Large intestine (tissue), 3 donors: Measurements from ENCODE around the gene KRT27. TPM values are rescaled to one million over a fixed set of nuclear protein-coding genes. Genes with fewer than 3 reads are reported as not detected.
"Not testable (repeated sequence)": the region's sequence is repeated elsewhere in the genome, so short reads cannot be mapped to it uniquely, and the experiment has no call there.

Source experiments
- DNase-seq, 2 donors: peaks; one replicate each; pipeline versions ENCODE4 v3.0.0 to v3.0.0-alpha.2; 2013
- H3K27ac ChIP-seq: one replicate; pipeline ENCODE4 v1.5.1; 2013; ENCODE audit warnings: low read length
- H3K27me3 ChIP-seq: 2 replicates; pipeline ENCODE4 v1.6.1; 2013; ENCODE audit warnings: low read length; ENCODE audit not compliant: control insufficient read depth, insufficient read depth
- H3K36me3 ChIP-seq: 2 replicates; pipeline ENCODE4 v1.6.1; 2013; ENCODE audit warnings: low read length; ENCODE audit not compliant: control insufficient read depth, insufficient read depth
- H3K4me1 ChIP-seq: one replicate; pipeline ENCODE4 v1.6.1; 2013; ENCODE audit warnings: low read length; ENCODE audit not compliant: control insufficient read depth, insufficient read depth
- H3K4me3 ChIP-seq: one replicate; pipeline ENCODE4 v1.5.1; 2013; ENCODE audit warnings: low read length
- H3K9me3 ChIP-seq: one replicate; pipeline ENCODE4 v1.6.1; 2013; ENCODE audit warnings: mild to moderate bottlenecking, low read depth, low read length, moderate library complexity; ENCODE audit not compliant: control insufficient read depth
- WGBS: methylation state at CpG from one replicate; pipeline ENCODE4 v1.1.5; 2013; ENCODE audit warnings: low lambda C conversion rate; ENCODE audit not compliant: insufficient coverage; 5-methylcytosine and 5-hydroxymethylcytosine counted together
- polyA plus RNA-seq: library from polyadenylated mRNA; unstranded; fragments of 120-200 nt; gene quantifications from one replicate; pipeline ENCODE4 v1.2.1, GENCODE V29; 2013

KRT27 gene
- polyA plus RNA-seq, 1 donor: not detected

- peak in 1 of 2 donors; percentile 22 for DNase-seq
Observed at GRCh38 chr17:40819528-40820125, 37.3 kb upstream of the KRT27 start.

GRCh38 chr17:40818733-40819527, 36.6 kb upstream of the KRT27 start:
- Histone ChIP-seq H3K4me3 (peak overlapping the region; percentile 72), H3K4me1 (no peaks in the 10 kb centered on the region), H3K27me3 (no peaks in the 10 kb centered on the region), H3K36me3 (peaks cover 8% of the 10 kb centered on the region), H3K9me3 (no peaks in the 10 kb centered on the region), H3K27ac (peak overlapping the region; percentile 70)
- DNase-seq: peak; percentile 68 to 91
- WGBS: 45% methylated on average over 2 of the region's 73 CpGs

More at GRCh38 chr17:40819528-40820125, 37.3 kb upstream of the KRT27 start:
- H3K36me3 ChIP-seq: peaks cover 8% of the 10 kb centered on the region
- H3K4me3 ChIP-seq: peak overlapping the region; percentile 56
- no peaks in the 10 kb centered on the region for H3K9me3 ChIP-seq
- no peaks in the 10 kb centered on the region for H3K4me1 ChIP-seq
- no peaks in the 10 kb centered on the region for H3K27me3 ChIP-seq
- 38% methylated on average over 1 of the region's 9 CpGs for WGBS
- H3K27ac ChIP-seq: peak overlapping the region; percentile 54

DNA sequence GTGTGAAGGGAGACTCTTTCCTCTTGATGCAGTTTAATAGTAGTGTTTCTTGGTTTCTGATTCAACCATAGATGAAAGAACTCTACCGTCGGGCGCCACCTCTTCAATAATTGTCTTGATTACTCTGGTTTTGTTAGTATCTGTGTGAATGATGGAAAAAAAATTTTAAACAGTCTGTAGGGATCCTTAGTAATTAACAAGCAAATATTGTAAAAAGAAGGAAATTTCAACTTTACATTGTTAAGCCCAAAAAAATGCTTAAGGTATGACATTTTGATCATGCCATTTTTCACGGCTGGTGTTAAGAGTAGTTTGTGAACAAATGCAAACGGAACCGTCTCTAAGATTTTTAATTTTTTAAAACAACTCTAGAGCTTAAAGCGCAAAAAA, 36.0 kb upstream of the KRT27 start:
- Histone ChIP-seq H3K4me3 (peak overlapping the region; percentile 72), H3K27me3 (no peaks in the 10 kb centered on the region), H3K9me3 (no peaks in the 10 kb centered on the region), H3K4me1 (no peaks in the 10 kb centered on the region), H3K27ac (peak overlapping the region; percentile 70), H3K36me3 (peaks cover 8% of the 10 kb centered on the region)
- no CpG with 5 or more reads among the region's 7 CpGs for WGBS
- no peak for DNase-seq

DNA sequence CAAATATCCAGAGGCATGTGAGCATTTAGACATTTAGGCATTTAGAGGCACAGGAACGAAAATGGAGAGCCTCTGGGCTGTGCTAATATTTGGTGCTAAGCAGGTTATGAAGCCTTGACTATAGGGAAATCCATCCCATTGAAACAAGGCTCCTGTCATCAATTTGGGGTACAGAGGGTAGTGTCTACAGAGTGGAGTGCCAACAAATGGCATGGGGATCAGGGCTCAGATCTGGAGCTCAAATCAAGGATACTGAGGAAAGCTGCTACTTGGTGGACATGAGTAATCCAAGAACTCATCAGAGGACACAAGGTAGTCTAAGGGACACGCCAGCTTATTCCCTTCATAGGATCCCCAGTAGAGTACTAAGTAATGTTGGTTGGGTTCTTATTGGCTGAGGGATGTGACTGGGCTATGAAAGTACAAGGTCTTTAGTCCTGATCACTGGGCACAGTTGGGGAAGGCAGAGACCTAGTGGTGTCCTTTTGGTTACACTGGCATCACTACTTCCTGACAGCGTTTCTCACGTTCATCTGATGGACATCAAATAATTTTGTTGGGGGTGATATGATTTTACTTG, 34.8 kb upstream of the KRT27 start:
- DNase-seq: no peak
- H3K27me3 ChIP-seq: peaks cover 5% of the 10 kb centered on the region
- WGBS: 100% methylated on average over 1 of the region's 4 CpGs
- H3K27ac ChIP-seq: no peak overlapping the region
- H3K4me3 ChIP-seq: no peak overlapping the region
- H3K36me3 ChIP-seq: peaks cover 8% of the 10 kb centered on the region
- no peaks in the 10 kb centered on the region for H3K4me1 ChIP-seq
- H3K9me3 ChIP-seq: no peaks in the 10 kb centered on the region

DNA sequence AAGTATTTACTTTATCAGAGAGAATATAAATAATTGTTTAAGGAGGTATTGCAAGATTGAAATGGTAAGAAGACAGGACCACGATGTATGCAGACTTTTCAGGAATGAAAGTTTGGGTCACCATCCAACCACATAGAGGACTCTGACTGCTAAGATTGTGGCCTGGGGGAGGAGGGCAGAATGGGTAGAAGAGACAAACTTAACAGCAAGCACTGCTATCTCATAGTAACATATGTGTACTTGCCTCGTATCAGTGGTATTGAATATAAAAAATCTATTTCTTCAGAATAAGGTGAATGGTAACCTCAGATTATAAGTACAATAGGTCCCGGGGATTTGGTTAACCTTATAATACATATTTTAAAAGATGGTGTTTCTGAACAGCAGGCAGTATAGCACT, 34.2 kb upstream of the KRT27 start:
- Histone ChIP-seq H3K36me3 (peaks cover 8% of the 10 kb centered on the region), H3K4me3 (no peak overlapping the region)
- WGBS: no CpG with 5 or more reads among the region's 3 CpGs

DNA sequence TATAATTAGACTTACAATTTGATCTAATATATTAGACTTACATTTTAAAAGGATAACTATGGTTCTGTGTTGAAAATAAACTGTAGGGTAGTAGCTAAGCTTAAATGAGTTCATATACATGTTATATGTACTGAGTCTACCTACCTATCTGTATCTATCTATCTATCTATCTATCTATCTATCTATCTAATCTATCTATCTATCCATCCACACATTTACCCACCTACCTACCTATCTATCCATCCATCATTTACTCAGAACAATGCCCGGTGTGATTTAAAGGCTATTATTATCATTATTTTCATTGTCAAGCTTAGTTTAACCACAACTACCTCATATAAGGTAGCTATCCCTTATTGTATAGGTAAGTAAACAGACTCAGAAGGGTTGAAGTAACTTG, 33.0 kb upstream of the KRT27 start:
- Histone ChIP-seq H3K36me3 (peaks cover 8% of the 10 kb centered on the region), H3K4me3 (no peak overlapping the region), H3K27me3 (peaks cover 9% of the 10 kb centered on the region), H3K4me1 (no peaks in the 10 kb centered on the region), H3K9me3 (no peaks in the 10 kb centered on the region), H3K27ac (no peak overlapping the region)
- DNase-seq: no peak
- WGBS: 83% methylated on average over 1 of the region's 1 CpG

More for the DNA sequence above, 34.2 kb upstream of the KRT27 start:
- Histone ChIP-seq H3K9me3 (no peaks in the 10 kb centered on the region), H3K27me3 (peaks cover 6% of the 10 kb centered on the region), H3K27ac (no peak overlapping the region), H3K4me1 (no peaks in the 10 kb centered on the region)
- no peak for DNase-seq

DNA sequence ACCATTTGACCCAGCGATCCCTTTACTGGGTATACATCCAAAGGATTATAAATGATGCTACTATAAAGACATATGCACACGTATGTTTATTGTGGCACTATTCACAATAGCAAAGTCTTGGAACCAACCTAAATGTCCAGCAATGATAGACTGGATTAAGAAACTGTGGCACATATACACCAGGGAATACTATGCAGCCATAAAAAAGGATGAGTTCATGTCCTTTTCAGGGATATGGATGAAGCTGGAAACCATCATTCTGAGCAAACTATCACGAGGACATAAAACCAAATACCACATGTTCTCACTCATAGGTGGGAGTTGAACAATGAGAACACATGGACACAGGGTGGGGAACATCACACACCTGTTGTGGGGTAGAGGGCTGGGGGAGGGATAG, 32.3 kb upstream of the KRT27 start:
- H3K4me3 ChIP-seq, H3K9me3 ChIP-seq, H3K4me1 ChIP-seq, H3K27ac ChIP-seq, H3K36me3 ChIP-seq, DNase-seq: not testable (repeated sequence)
- H3K27me3 ChIP-seq: peaks cover 10% of the 10 kb centered on the region
- WGBS: no CpG with 5 or more reads among the region's 3 CpGs

GRCh38 chr17:40813804-40814203, 31.5 kb upstream of the KRT27 start:
- 40% methylated on average over 2 of the region's 4 CpGs for WGBS
- peaks cover 16% of the 10 kb centered on the region for H3K27me3 ChIP-seq
- H3K4me1 ChIP-seq: no peaks in the 10 kb centered on the region

DNA sequence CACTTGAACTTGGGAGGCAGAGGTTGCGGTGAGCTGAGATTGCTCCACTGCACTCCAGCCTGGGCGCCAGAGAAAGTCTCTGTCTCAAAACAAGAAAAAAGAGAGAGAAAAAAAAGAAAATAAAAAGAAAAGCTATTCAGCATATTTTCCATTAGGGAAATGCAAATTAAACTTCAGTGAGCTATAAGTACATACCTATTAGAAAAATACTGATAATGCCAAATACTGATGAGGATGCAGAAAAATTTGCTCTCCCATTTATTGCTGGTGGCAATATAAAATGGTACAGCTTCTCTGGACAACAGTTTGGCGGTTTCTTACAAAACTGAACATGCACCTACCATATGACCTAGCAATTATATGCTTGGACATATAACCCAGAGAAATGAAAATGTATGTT, 30.3 kb upstream of the KRT27 start:
- Histone ChIP-seq H3K36me3 (peaks cover 8% of the 10 kb centered on the region), H3K4me1 (no peaks in the 10 kb centered on the region), H3K9me3 (no peaks in the 10 kb centered on the region), H3K27ac (no peak overlapping the region), H3K27me3 (peaks cover 19% of the 10 kb centered on the region), H3K4me3 (no peak overlapping the region)
- 90% methylated on average over 2 of the region's 3 CpGs for WGBS
- no peak for DNase-seq

More at GRCh38 chr17:40813804-40814203, 31.5 kb upstream of the KRT27 start:
- DNase-seq: no peak
- Histone ChIP-seq H3K27ac (no peak overlapping the region), H3K9me3 (no peaks in the 10 kb centered on the region), H3K36me3 (peaks cover 8% of the 10 kb centered on the region), H3K4me3 (no peak overlapping the region)

DNA sequence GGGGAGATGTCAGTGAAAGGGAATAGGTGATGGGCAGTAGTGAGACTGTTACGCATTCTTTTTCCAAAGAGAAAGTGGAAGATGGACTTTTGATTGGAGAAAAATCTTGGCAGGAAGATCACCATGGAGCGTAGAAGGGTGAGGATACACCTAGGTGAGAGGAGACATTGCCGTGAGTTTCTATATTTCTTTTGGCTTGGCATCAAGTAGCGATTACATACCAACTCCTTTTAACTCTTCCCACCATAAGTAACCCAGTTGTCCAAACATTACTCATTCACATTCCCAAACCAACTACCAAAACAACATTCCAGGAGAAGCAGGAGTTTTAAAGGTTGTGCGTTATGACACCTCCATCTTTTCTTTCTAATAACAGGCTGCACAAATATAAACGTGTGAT, 28.1 kb upstream of the KRT27 start:
- Histone ChIP-seq H3K27ac (no peak overlapping the region), H3K27me3 (peaks cover 38% of the 10 kb centered on the region), H3K36me3 (no peaks in the 10 kb centered on the region), H3K4me1 (no peaks in the 10 kb centered on the region), H3K9me3 (no peaks in the 10 kb centered on the region), H3K4me3 (no peak overlapping the region)
- 53% methylated on average over 2 of the region's 6 CpGs for WGBS
- DNase-seq: no peak
